K562 (cell line): Measurements from ENCODE around the gene CFAP54. TPM values are rescaled to one million over a fixed set of nuclear protein-coding genes. Genes with fewer than 3 reads are reported as not detected.

ENCODE experiments used
- ATAC-seq: fragments of 200-7000 bp; cut with Tn5 transposase; 3 replicates; pipeline ENCODE4 v1.9.1; 2020; ENCODE audit warnings: moderate library complexity
- BruUV-seq: library from RNA; stranded (reverse); fragments of 400-500 nt; replicated peaks from 2 replicates; lab custom pipeline; 2021; lab: Mats Ljungman, UMichigan
- CTCF ChIA-PET: fragments of 300-600 bp; formaldehyde crosslinking; extraction: SDS; loops from one replicate; lab custom pipeline; 2021; ENCODE audit warnings: low intra/inter-chr PET ratio; lab: Yijun Ruan, JAX
- POLR2A ChIA-PET: fragments of 300-600, 350-650 bp; sonication (Branson Sonifier 250); formaldehyde crosslinking; extraction: SDS; loops from one replicate; lab custom pipeline; 2021; ENCODE audit warnings: antibody characterized with exemption, inconsistent platforms; lab: Yijun Ruan, JAX
- DNase-seq, 4 experiments: peaks; one replicate each; pipeline versions ENCODE4 v3.0.0 to v3.0.0-alpha.2; 2011 to 2018; ENCODE audit warnings: low spot score in 3 of 4, mixed read lengths in 3 of 4; ENCODE audit errors: extremely low read depth in 1 of 4
- FAIRE-seq: peaks from 2 replicates; lab custom pipeline; 2011; peaks lifted over from hg19 to GRCh38; lab: Jason Lieb, UNC
- H2AFZ ChIP-seq: 2 replicates; pipeline ENCODE4 v1.6.0; 2011; ENCODE audit warnings: low read depth, low read length, control low read depth, inconsistent platforms
- H3K27ac ChIP-seq: fragments of 200-600 bp; 3 replicates; pipeline ENCODE4 v1.8.0; 2011; ENCODE audit warnings: low read depth, mild to moderate bottlenecking, control low read depth, inconsistent platforms, low read length, moderate library complexity, mixed read lengths; ENCODE audit errors: extremely low read depth
- H3K27me3 ChIP-seq, 2 experiments: fragments of 300-600 bp in 1 of 2; 2 replicates in 1 of 2; 3 replicates in 1 of 2; pipeline versions ENCODE4 v1.6.0 to v1.8.0; 2011; ENCODE audit warnings: inconsistent platforms in 2 of 2, low read length in 2 of 2, mild to moderate bottlenecking in 1 of 2, mixed read lengths in 1 of 2, moderate library complexity in 1 of 2; ENCODE audit not compliant: control insufficient read depth in 2 of 2, insufficient read depth in 2 of 2
- H3K36me3 ChIP-seq: fragments of 300-600 bp; 3 replicates; pipeline ENCODE4 v1.8.0; 2011; ENCODE audit warnings: mild to moderate bottlenecking, low read length, inconsistent platforms; ENCODE audit not compliant: control insufficient read depth, insufficient read depth
- H3K4me1 ChIP-seq, 2 experiments: fragments of 200-600 bp in 1 of 2; replicated peaks in 1 of 2; 2 replicates in 1 of 2; 3 replicates in 1 of 2; pipeline versions ENCODE4 v1.5.1 to v1.8.0; 2011; ENCODE audit warnings: inconsistent platforms in 2 of 2, low read length in 2 of 2, mild to moderate bottlenecking in 1 of 2, mixed read lengths in 1 of 2, moderate library complexity in 1 of 2; ENCODE audit not compliant: control insufficient read depth in 2 of 2, insufficient read depth in 2 of 2
- H3K4me2 ChIP-seq: 2 replicates; pipeline ENCODE4 v1.6.1; 2011; ENCODE audit warnings: low read length, control low read depth, inconsistent platforms, mixed read lengths; ENCODE audit not compliant: insufficient read depth
- H3K4me3 ChIP-seq: fragments of 200-600 bp; sonication (generic), shearing (Covaris generic); 2 replicates; pipeline ENCODE4 v1.5.1; 2016; ENCODE audit warnings: control low read depth, inconsistent platforms
- H3K79me2 ChIP-seq: fragments of 200-600 bp; 3 replicates; pipeline ENCODE4 v1.8.0; 2011; ENCODE audit warnings: low read length, inconsistent platforms; ENCODE audit not compliant: control insufficient read depth, insufficient read depth
- H3K9ac ChIP-seq, 2 experiments: 2 replicates each; pipeline versions ENCODE4 v1.6.0 to v1.6.1; 2011; ENCODE audit warnings: low read depth in 2 of 2, low read length in 2 of 2, control low read depth in 1 of 2, inconsistent platforms in 1 of 2, mild to moderate bottlenecking in 1 of 2, mixed read lengths in 1 of 2; ENCODE audit not compliant: insufficient read depth in 1 of 2
- H3K9me1 ChIP-seq: one replicate; pipeline ENCODE4 v1.6.0; 2011; ENCODE audit warnings: inconsistent platforms, mild to moderate bottlenecking, low read length, moderate library complexity; ENCODE audit not compliant: control insufficient read depth, insufficient read depth
- H3K9me3 ChIP-seq: replicated peaks from 2 replicates; pipeline ENCODE4 v1.5.1; 2011; ENCODE audit warnings: low read depth, low read length, inconsistent platforms; ENCODE audit not compliant: control insufficient read depth, insufficient read depth
- H4K20me1 ChIP-seq: replicated peaks from 2 replicates; pipeline ENCODE4 v1.6.1; 2011; ENCODE audit warnings: low read length, inconsistent platforms, mixed read lengths; ENCODE audit not compliant: control insufficient read depth, insufficient read depth
- CEBPG ChIP-seq, 3 experiments: fragments of 200-800 bp in 1 of 3; sonication (Bioruptor generic) in 1 of 3; sonication (generic) in 1 of 3; formaldehyde crosslinking in 1 of 3; IDR thresholded peaks in 2 of 3; conservative IDR thresholded peaks in 1 of 3; 2 replicates each; pipeline versions ENCODE4 v1.6.1 to v1.8.0; 2016 to 2022; ENCODE audit warnings: missing compliant biosample characterization in 2 of 3, missing genetic modification characterization in 2 of 3, mild to moderate bottlenecking in 1 of 3, missing genetic modification reagents in 1 of 3
- POLR2B ChIP-seq: fragments of 450-650 bp; IDR thresholded peaks from 2 replicates; pipeline ENCODE4 v1.6.1; 2018; ENCODE audit warnings: low read depth; ENCODE audit not compliant: partially characterized antibody
- RBFOX2 ChIP-seq: fragments of 200-400 bp; formaldehyde crosslinking; IDR thresholded peaks from 2 replicates; pipeline ENCODE4 v1.6.1; 2017; ENCODE audit warnings: low read depth, mild to moderate bottlenecking, low read length, moderate library complexity
- ZC3H11A ChIP-seq: IDR thresholded peaks from 2 replicates; pipeline ENCODE4 v1.6.1; 2012; ENCODE audit warnings: low read depth, low read length, improper control_type of control experiment
- ZNF644 ChIP-seq: fragments of 200-800 bp; sonication (Bioruptor generic); IDR thresholded peaks from 2 replicates; pipeline ENCODE4 v1.6.1; 2016; ENCODE audit warnings: low read depth, missing genetic modification characterization, missing compliant biosample characterization
- WGBS: fragments of 100-300 bp; shearing (Covaris generic); methylation state at CpG from one replicate; pipeline ENCODE4 v1.1.6; 2016; ENCODE audit warnings: low coverage, mixed read lengths; ENCODE audit not compliant: insufficient coverage; ENCODE audit errors: missing lambda C conversion rate; 5-methylcytosine and 5-hydroxymethylcytosine counted together
- in situ Hi-C: fragments of 300-500 bp; cut with MboI; formaldehyde crosslinking; loops from 4 replicates; pipeline ENCODE4 v1.15.0; 2018; ENCODE audit warnings: inconsistent platforms, mixed read lengths
- intact Hi-C: fragments of 100-400 bp; cut with micrococcal nuclease; formaldehyde crosslinking; loops from 2 replicates; pipeline ENCODE4 v1.14.2; 2022
- polyA plus RNA-seq, 8 experiments: library from polyadenylated mRNA; depleted of rRNA in 4 of 8; stranded (reverse) in 5 of 8; unstranded in 3 of 8; fragments of >200 nt; fragmentation: Nextera tagmentation in 2 of 8; fragmentation: Illumina TruSeq in 1 of 8; extraction: Ambion mirVana in 2 of 8; extraction: Trizol in 1 of 8; gene quantifications; 2 replicates each; pipeline versions ENCODE4 v1.2.1 to v1.2.3, GENCODE V29; 2011 to 2014; ENCODE audit warnings: inconsistent platforms in 1 of 8, missing spikeins in 1 of 8
- total RNA-seq, 7 experiments: library from RNA; depleted of rRNA in 6 of 7; stranded (reverse); fragments of >200 nt in 6 of 7; fragmentation: Illumina TruSeq in 2 of 7; extraction: Trizol in 2 of 7; gene quantifications; 2 replicates each; pipeline versions ENCODE4 v1.2.1 to v1.2.3, GENCODE V29; 2011 to 2021; ENCODE audit warnings: low replicate concordance in 1 of 7
- TF ChIP-seq, protein P1 (sequence below): fragments of 450-650 bp; IDR thresholded peaks from 2 replicates; pipeline ENCODE4 v1.6.1; 2016; ENCODE audit warnings: mild to moderate bottlenecking

Gene CFAP54
- total and polyA plus RNA-seq, 9 of the 15 experiments (the other 6 are each of a cell fraction or from before 2014, with no cell fraction given): 0.03 to 0.23 (median 0.10) TPM; not detected in 3

GRCh38 chr12:96513681-96514080 is 24.3 kb downstream of the CFAP54 start:
- in situ Hi-C loops: loop anchor here (5.0 to 25.0 kb wide), 2 partner anchors 446 to 901 kb away; no protein-coding TSS in a partner anchor
- no peak for FAIRE-seq
- Histone ChIP-seq H3K27me3 (peaks cover 0 to 4% of the 10 kb centered on the region in 2 experiments; a peak in 1 of 5 replicates), H3K9me1 (no peaks in the 10 kb centered on the region), H3K4me1 (no peaks in the 10 kb centered on the region; a peak in 1 of 5 replicates), H4K20me1 (no peaks in the 10 kb centered on the region), H3K36me3 (no peaks in the 10 kb centered on the region), H3K4me2 (no peak overlapping the region), H3K4me3 (no peak overlapping the region), H3K79me2 (no peaks in the 10 kb centered on the region), H2AFZ (no peak overlapping the region), H3K27ac (no peak overlapping the region)
- ATAC-seq: no peak
- 28% methylated on average over 4 of the region's 4 CpGs for WGBS
- DNase-seq: no peak
- CTCF ChIA-PET: no interaction called here
- POLR2A ChIA-PET: interaction anchor here (1.1 to 1.3 kb wide), 2 partner anchors 10 to 441 kb away, joined by 3 to 4 read pairs; no protein-coding TSS in a partner anchor
- intact Hi-C loops: loop anchor here (10.0 kb wide), 1 partner anchor 209 kb away; no protein-coding TSS in a partner anchor
- BruUV-seq: no TSS peak
- no peak for TF ChIP-seq ZNF644
- TF ChIP-seq CEBPG (CRISPR knock-in tag; IDR thresholded peaks at IDR 0.05): no peak
- no peak for TF ChIP-seq CEBPG (tag; conservative IDR thresholded peaks at IDR 0.05 in 1 of 2, IDR thresholded peaks at IDR 0.05 in 1 of 2)
- TF ChIP-seq, protein P1, sequence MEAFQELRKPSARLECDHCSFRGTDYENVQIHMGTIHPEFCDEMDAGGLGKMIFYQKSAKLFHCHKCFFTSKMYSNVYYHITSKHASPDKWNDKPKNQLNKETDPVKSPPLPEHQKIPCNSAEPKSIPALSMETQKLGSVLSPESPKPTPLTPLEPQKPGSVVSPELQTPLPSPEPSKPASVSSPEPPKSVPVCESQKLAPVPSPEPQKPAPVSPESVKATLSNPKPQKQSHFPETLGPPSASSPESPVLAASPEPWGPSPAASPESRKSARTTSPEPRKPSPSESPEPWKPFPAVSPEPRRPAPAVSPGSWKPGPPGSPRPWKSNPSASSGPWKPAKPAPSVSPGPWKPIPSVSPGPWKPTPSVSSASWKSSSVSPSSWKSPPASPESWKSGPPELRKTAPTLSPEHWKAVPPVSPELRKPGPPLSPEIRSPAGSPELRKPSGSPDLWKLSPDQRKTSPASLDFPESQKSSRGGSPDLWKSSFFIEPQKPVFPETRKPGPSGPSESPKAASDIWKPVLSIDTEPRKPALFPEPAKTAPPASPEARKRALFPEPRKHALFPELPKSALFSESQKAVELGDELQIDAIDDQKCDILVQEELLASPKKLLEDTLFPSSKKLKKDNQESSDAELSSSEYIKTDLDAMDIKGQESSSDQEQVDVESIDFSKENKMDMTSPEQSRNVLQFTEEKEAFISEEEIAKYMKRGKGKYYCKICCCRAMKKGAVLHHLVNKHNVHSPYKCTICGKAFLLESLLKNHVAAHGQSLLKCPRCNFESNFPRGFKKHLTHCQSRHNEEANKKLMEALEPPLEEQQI: no peak
- TF ChIP-seq ZC3H11A: no peak
- TF ChIP-seq RBFOX2: no peak
- TF ChIP-seq POLR2B: no peak
- TF ChIP-seq, all 486 proteins: peak for 0
- H3K9me3 ChIP-seq: no peaks in the 10 kb centered on the region
- no peak overlapping the region for H3K9ac ChIP-seq
